ENCODE results near the gene PRKD2. TPM values are rescaled to one million over a fixed set of nuclear protein-coding genes. Genes with fewer than 3 reads are reported as not detected.

Gene PRKD2
- total and polyA plus RNA-seq, 10 of the 15 experiments (the other 5 are each of a cell fraction or from before 2014, with no cell fraction given): 2.3 to 98.8 (median 32.9) TPM

- TF ChIP-seq ELK1 (IDR thresholded peaks at IDR 0.05; ENCODE audit: low read depth, low read length): no peak
- no peak for TF ChIP-seq CHD2 (IDR thresholded peaks at IDR 0.05; ENCODE audit: borderline replicate concordance, low read depth, low read length)
- TF ChIP-seq MXI1 (IDR thresholded peaks at IDR 0.05; ENCODE audit: low read depth, low read length): no peak
- no peak for TF ChIP-seq USF2 (IDR thresholded peaks at IDR 0.05; ENCODE audit: borderline replicate concordance, low read depth, low read length)
- TF ChIP-seq TCF3 (IDR thresholded peaks at IDR 0.05; ENCODE audit: borderline replicate concordance, insufficient read depth, low read depth, low read length): no peak
- TF ChIP-seq BACH1 (IDR thresholded peaks at IDR 0.05; ENCODE audit: borderline replicate concordance): no peak
- TF ChIP-seq MTA2 (IDR thresholded peaks at IDR 0.05; ENCODE audit: low read depth): no peak
- no peak for TF ChIP-seq POLR2AphosphoS2 (IDR thresholded peaks at IDR 0.05; ENCODE audit: low read depth, low read length)
- no peak for TF ChIP-seq BCLAF1 (IDR thresholded peaks at IDR 0.05)
- TF ChIP-seq NR2C1 (IDR thresholded peaks at IDR 0.05): no peak
- no peak for TF ChIP-seq IKZF1 (conservative IDR thresholded peaks at IDR 0.05)
- no peak for TF ChIP-seq PKNOX1 (IDR thresholded peaks at IDR 0.05)
These were observed 24.5 kb upstream of the PRKD2 start (continued) for GRCh38 chr19:46741447-46741846.

All from GM12878 (cell line).